Measurements from ENCODE around the gene MACC1. TPM values are rescaled to one million over a fixed set of nuclear protein-coding genes. Genes with fewer than 3 reads are reported as not detected.

MACC1 gene
- total RNA-seq, 2 donors from 2014 or later: 0.14 to 0.56 TPM

- ATAC-seq (ENCODE audit: insufficient number of reproducible peaks, low FRiP score, low read depth): no peak
- Histone ChIP-seq H3K4me3 (no peak overlapping the region), H3K27ac (no peak overlapping the region)
Measured at GRCh38 chr7:20206104-20206896, 10.9 kb downstream of the MACC1 start.

GRCh38 chr7:20203316-20203715 is 13.9 kb downstream of the MACC1 start:
- Histone ChIP-seq H3K9me3 (no peaks in the 10 kb centered on the region), H3K4me1 (ENCODE audit: control insufficient read depth in 1 of 2, low read depth in 2 of 2) (no peaks in the 10 kb centered on the region), H3K4me3 (no peak overlapping the region), H3K36me3 (no peaks in the 10 kb centered on the region), H3K27me3 (replicated peaks; ENCODE audit: insufficient read depth) (no peaks in the 10 kb centered on the region), H3K27ac (no peak overlapping the region)
- no peak for DNase-seq (ENCODE audit: low spot score)
- no peak for TF ChIP-seq CTCF (IDR thresholded peaks at IDR 0.05)
- no peak for ATAC-seq (ENCODE audit: insufficient number of reproducible peaks, low FRiP score, low read depth)

More at GRCh38 chr7:20206104-20206896, 10.9 kb downstream of the MACC1 start:
- Histone ChIP-seq H3K4me1 (ENCODE audit: control insufficient read depth in 1 of 2, low read depth in 2 of 2) (no peaks in the 10 kb centered on the region), H3K9me3 (no peaks in the 10 kb centered on the region), H3K36me3 (no peaks in the 10 kb centered on the region), H3K27me3 (replicated peaks; ENCODE audit: insufficient read depth) (no peaks in the 10 kb centered on the region)
- no peak for TF ChIP-seq CTCF (IDR thresholded peaks at IDR 0.05)
- DNase-seq (ENCODE audit: low spot score): no peak

- DNase-seq (ENCODE audit: low spot score) (no peak), ATAC-seq (ENCODE audit: insufficient number of reproducible peaks, low FRiP score, low read depth) (no peak)
- Histone ChIP-seq H3K4me3 (no peak overlapping the region), H3K4me1 (ENCODE audit: control insufficient read depth in 1 of 2, low read depth in 2 of 2) (no peaks in the 10 kb centered on the region), H3K36me3 (no peaks in the 10 kb centered on the region), H3K27ac (no peak overlapping the region), H3K27me3 (replicated peaks; ENCODE audit: insufficient read depth) (no peaks in the 10 kb centered on the region), H3K9me3 (no peaks in the 10 kb centered on the region)
- TF ChIP-seq CTCF (IDR thresholded peaks at IDR 0.05): no peak
Measured at GRCh38 chr7:20201380-20201779, 15.8 kb downstream of the MACC1 start.

GRCh38 chr7:20200971-20201370 is 16.2 kb downstream of the MACC1 start:
- no peak for TF ChIP-seq CTCF (IDR thresholded peaks at IDR 0.05)
- Histone ChIP-seq H3K4me3 (no peak overlapping the region), H3K27me3 (replicated peaks; ENCODE audit: insufficient read depth) (no peaks in the 10 kb centered on the region), H3K36me3 (no peaks in the 10 kb centered on the region), H3K4me1 (ENCODE audit: control insufficient read depth in 1 of 2, low read depth in 2 of 2) (no peaks in the 10 kb centered on the region), H3K9me3 (no peaks in the 10 kb centered on the region), H3K27ac (no peak overlapping the region)
- ATAC-seq (ENCODE audit: insufficient number of reproducible peaks, low FRiP score, low read depth) (no peak), DNase-seq (ENCODE audit: low spot score) (no peak)

GRCh38 chr7:20200361-20200760 is 16.8 kb downstream of the MACC1 start:
- no peak for TF ChIP-seq CTCF (IDR thresholded peaks at IDR 0.05)
- ATAC-seq (ENCODE audit: insufficient number of reproducible peaks, low FRiP score, low read depth) (no peak), DNase-seq (ENCODE audit: low spot score) (no peak)
- no peak overlapping the region for H3K27ac ChIP-seq
- no peaks in the 10 kb centered on the region for H3K4me1 ChIP-seq (ENCODE audit: control insufficient read depth in 1 of 2, low read depth in 2 of 2)
- no peaks in the 10 kb centered on the region for H3K36me3 ChIP-seq
- no peak overlapping the region for H3K4me3 ChIP-seq
- H3K9me3 ChIP-seq: no peaks in the 10 kb centered on the region
- no peaks in the 10 kb centered on the region for H3K27me3 ChIP-seq (replicated peaks; ENCODE audit: insufficient read depth)
